Sciatic nerve (tissue), 2 donors: ENCODE data around the gene ABHD17B. TPM values are rescaled to one million over a fixed set of nuclear protein-coding genes. Genes with fewer than 3 reads are reported as not detected.

Experiments
- ATAC-seq: fragments of 200-7000 bp; cut with Tn5 transposase; one replicate; pipeline ENCODE4 v1.9.1; 2020; ENCODE audit warnings: mild to moderate bottlenecking, moderate library complexity
- DNase-seq: peaks from one replicate; pipeline ENCODE4 v3.0.0-alpha.2; 2020; ENCODE audit warnings: low spot score
- intact Hi-C: fragments of 100-400 bp; cut with DNase I; formaldehyde crosslinking; loops from one replicate; pipeline ENCODE4 v1.14.2; 2022
- total RNA-seq: library from RNA; stranded (reverse); fragmentation: NEBNext Ultra II Directional; extraction: Animal tissue kit (Norgen Biotek cat#: 25700); gene quantifications from one replicate; pipeline ENCODE4 v1.2.1, GENCODE V29; 2021
- donor health status: DM: no; HTN: no; CAD: no.
- donor health status: DM: no; HTN: no; CAD: no.

ABHD17B gene
- total RNA-seq, 1 donor from 2014 or later: 14.4 TPM

GRCh38 chr9:71886541-71886940, 24.5 kb downstream of the ABHD17B start:
- ATAC-seq (no peak), DNase-seq (no peak)
- intact Hi-C loops: no loop called here

DNA sequence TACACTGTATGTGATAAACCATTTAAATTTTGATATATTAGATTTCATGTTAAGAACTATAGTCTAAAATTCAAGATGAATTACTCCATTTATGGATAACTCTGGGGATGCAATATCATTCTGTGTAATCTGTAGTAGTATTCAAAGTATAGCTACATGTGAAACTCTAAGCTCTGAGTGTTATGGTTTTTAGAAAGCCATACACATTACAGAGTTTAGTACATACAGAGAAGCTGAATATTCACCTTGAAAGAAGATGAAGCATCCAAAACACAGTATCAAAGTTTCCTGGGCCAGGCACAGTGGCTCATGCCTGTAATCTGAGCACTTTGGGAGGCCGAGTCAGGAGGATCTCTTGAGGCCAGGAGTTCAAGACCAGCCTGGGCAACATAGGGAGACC, 25.0 kb downstream of the ABHD17B start:
- no peak for ATAC-seq
- intact Hi-C loops: no loop called here
- DNase-seq: no peak

GRCh38 chr9:71885467-71885866, 25.5 kb downstream of the ABHD17B start:
- no peak for ATAC-seq
- intact Hi-C loops: no loop called here

DNA sequence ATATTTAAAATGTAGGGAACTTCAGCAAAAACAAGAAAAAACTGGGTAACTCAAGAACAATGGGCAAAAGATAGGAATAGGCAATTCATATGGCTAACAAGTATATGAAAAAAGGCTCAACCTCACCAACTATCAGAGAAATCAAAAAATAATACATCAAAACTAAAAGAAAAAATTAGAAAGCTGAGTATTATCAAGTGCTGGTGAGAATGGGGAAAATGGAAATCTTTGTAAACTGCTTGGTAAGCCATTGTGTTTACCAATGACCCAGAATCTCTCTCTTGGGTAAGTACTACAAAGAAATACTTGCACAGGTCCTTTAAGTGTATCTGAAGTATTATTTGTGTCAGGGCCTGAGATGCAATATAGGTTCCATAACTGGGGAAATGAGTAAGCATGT, 27.0 kb downstream of the ABHD17B start:
- ATAC-seq (no peak), DNase-seq (no peak)
- intact Hi-C loops: no loop called here

More at GRCh38 chr9:71885467-71885866, 25.5 kb downstream of the ABHD17B start:
- no peak for DNase-seq

- DNase-seq (no peak), ATAC-seq (no peak)
- intact Hi-C loops: no loop called here
Observed at GRCh38 chr9:71879644-71880174, 31.3 kb downstream of the ABHD17B start.

DNA sequence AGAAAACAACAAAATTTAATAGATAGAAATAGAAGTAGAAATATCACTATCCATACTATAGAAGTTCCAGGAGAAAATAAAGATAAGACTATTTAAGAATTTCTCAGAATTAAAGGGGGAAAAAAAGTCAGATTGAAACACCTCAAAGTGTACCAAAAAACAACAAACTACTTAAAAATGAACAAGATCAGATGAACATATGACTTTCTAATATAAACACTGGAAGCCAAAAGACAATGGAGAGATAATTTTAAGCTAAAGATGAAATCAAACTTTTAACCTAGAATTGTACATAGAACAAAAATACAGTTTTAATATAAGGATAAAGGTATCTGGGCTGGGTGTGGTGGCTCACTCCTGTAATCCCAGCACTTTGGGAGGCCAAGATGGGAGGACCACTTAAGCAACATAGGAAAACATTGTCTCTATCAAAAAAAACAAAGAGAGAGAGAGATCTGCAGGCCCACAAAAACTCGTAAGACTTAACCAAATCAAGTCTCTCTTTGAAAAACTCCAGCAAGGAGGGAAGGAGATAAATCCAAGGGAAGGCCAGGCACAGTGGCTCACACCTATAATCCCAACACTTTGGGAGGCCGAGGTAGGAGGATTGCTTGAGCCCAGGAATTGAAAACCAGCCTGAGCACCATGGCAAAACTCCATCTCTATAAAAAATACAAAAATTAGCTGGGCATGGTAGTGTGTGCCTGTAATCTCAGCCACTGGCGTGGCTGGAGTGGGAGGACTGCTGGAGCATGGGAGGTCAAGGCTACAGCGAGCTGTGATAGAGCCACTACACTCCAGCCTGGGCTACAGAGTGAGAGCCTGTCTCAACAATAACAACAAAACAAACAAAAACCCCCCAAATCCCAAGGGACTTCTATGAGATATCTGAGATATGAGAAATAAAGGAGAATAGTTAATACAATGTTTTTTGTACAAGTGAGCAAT, 32.4 kb downstream of the ABHD17B start:
- intact Hi-C loops: no loop called here
- ATAC-seq (no peak), DNase-seq (no peak)

GRCh38 chr9:71876829-71877228, 34.2 kb downstream of the ABHD17B start:
- DNase-seq (no peak), ATAC-seq (no peak)
- intact Hi-C loops: no loop called here

DNA sequence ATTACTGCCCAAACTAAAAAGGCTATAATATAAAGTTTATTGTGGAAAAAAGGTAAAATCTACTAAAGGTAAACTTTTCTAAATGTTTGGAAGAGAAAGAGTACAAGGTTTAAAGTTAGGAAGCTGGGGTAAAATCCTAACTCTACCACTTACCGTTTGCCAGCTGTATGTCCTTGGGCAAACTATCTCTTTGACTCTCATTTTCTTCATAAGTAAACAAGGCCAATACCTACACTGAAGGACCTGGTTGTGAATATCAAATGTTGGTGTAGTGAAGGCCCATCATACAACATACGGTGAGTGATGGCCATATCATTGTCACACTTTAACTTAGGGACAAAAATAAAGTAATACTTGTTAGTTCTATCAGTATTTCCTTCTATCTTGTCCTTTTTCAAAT, 34.9 kb downstream of the ABHD17B start:
- DNase-seq: no peak
- intact Hi-C loops: no loop called here
- ATAC-seq: no peak

- intact Hi-C loops: no loop called here
- DNase-seq: no peak
- no peak for ATAC-seq
Observed at GRCh38 chr9:71875345-71875744, 35.6 kb downstream of the ABHD17B start.

DNA sequence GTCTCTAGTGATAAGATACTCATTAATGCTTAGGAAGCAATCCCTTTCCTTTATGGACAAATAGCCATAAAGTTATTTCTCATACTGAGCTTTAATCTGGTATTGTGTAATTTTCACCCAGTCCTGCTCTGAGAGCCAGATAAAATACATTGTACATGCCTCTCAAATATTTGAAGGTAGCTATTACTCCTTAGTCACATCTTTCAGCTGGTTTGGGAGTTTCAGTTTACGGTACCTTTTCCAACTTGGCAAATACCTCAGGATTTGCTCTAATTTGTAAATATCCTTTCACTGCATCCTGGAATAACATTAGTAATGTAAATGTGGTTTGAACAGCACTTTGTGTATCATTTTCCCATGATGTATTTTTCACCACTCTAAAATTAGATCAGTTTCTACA, 47.4 kb downstream of the ABHD17B start:
- intact Hi-C loops: no loop called here
- no peak for DNase-seq
- ATAC-seq: no peak

DNA sequence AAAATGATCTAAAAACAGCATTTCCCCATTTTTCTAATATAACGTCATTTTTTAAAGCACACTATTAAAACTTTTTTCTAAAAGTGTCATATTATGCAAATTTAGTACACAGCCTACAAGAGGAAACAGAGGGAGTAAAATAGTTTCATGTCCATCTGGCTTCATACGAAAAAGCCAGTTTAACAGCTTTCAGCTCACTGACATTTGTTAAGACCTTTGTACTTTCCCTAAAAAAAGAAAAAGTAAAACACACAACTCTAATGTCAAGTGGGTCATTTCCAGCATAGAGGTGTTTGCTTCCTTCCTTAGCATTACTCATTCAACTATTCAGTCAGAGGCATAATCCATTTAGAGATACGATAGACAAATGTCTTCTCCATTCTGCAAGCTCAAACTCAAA, 49.4 kb downstream of the ABHD17B start:
- intact Hi-C loops: no loop called here
- DNase-seq (no peak), ATAC-seq (no peak)

DNA sequence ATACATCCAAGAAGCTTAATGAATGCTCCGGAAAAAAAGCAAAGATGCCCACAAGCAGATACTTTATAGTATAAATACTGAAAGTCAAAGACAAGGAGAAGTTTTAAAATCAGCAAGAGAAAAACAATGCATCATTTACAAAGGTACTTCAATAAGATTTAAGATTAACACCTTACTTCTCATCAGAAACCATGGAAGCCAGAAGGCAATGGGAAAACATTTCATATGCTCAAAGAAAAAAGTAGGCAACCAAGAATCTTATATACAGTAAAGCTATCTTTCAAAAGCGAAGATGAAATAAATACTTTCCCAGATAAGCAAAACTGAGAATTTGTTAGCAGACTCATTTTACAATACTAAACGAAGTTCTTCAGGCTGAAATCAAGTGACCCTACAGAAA, 51.1 kb downstream of the ABHD17B start:
- ATAC-seq: no peak

DNA sequence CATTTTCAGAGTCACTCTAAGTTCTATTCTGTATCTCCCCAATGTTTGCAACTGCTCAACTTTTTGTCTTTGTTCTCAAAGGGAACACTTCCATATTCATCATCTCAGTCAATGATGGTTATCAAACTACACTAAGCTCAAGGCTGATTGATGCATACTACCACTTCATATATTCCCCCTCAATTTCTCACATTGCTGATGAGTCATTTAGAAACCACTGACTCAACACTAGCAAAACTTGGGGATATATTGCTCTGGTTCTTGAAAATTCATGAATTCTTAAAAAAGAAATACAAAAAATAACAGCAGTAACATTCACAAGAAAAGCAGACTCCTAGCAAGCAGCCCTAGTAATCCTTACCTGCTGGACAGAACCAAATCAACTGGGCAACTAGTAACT, 52.2 kb downstream of the ABHD17B start:
- DNase-seq (no peak), ATAC-seq (no peak)
- intact Hi-C loops: no loop called here

More for the DNA sequence above, 51.1 kb downstream of the ABHD17B start:
- intact Hi-C loops: no loop called here
- DNase-seq: no peak

GRCh38 chr9:71858102-71858798, 52.7 kb downstream of the ABHD17B start:
- ATAC-seq (no peak), DNase-seq (no peak)
- intact Hi-C loops: no loop called here

DNA sequence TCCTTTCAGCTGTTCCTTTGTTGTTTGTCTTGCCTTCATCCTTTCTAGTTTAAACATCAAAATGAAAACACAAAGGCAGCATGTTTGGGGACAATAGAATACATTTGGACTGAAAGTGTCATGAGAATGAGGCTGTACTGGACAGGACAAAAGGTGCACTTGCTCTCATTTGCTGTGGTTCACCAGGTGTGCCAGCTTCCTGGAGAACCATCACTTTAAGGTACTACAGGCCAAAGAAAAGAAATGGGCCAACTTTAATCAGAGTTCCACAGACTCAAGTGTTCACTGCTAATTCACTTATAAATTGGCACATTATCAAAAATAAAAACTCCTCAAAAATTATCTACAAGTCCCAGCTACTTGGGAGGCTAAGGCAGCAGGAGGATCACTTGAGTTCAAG, 53.8 kb downstream of the ABHD17B start:
- DNase-seq (no peak), ATAC-seq (no peak)
- intact Hi-C loops: no loop called here

DNA sequence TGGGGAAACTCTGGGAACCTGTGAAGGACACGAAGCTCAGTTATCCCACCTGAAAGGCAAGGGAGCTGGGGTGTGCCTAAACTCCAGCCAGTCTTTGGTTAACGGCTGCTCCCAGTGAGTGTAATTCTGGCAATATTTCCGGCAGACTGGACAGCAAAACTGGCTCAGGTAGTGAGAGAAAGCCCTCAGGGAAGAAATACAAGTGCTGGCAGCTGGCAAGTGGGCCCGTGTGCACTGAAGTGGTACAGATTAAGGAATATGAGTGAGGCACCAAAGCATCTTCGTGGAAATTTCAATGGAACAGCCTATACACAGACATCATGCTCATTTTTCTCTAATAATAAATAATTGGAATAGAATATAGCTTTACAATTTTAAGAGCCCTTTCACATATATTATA, 56.2 kb downstream of the ABHD17B start:
- no peak for DNase-seq
- intact Hi-C loops: no loop called here

DNA sequence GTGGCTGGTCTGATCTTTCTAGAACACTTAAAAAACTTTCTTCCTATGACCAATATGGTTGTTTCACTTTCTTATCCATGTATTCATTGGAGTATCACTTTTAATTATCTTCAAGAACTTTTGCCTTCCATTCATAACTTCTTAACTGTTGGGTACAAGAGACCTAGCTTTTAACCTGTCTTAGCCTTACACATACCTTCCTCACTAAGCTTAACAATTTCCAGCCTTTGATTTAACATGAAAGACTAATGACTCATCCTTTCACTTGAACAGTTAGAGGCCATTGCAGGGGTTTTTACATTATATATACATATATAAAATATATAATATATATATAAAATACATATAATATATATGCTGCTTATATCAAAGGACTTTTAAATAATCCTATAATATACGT, 57.9 kb downstream of the ABHD17B start:
- intact Hi-C loops: no loop called here
- DNase-seq (no peak), ATAC-seq (no peak)

More for the DNA sequence above, 56.2 kb downstream of the ABHD17B start:
- no peak for ATAC-seq

GRCh38 chr9:71850996-71851395, 60.0 kb downstream of the ABHD17B start:
- intact Hi-C loops: no loop called here
- no peak for DNase-seq
- ATAC-seq: no peak

DNA sequence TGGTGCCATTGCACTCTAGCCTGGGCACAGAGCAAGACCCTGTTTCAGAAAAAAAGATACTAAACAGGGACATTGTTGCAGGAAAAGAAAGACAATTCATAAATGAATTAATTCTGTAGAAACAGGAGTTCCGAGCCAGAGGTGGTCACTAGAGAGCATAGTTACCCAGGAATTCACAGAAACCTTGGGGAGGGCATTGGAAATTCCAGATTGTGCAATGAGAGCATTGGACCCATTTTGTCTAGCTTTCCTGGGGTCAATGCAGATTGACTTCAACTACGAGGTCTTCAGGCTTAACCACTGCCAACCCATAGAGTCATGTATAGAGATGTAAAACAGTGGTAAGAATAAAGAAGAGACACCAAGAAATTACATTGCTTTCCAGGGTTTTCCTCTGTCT, 63.1 kb downstream of the ABHD17B start:
- DNase-seq (no peak), ATAC-seq (no peak)
- intact Hi-C loops: no loop called here

GRCh38 chr9:71844808-71845207, 66.2 kb downstream of the ABHD17B start:
- no peak for DNase-seq
- intact Hi-C loops: loop anchor here (2.0 kb wide), 1 partner anchor 58 kb away; no protein-coding TSS in a partner anchor
- ATAC-seq: no peak
